K562 (cell line): ENCODE measurements around the gene NEURL2. TPM values are rescaled to one million over a fixed set of nuclear protein-coding genes. Genes with fewer than 3 reads are reported as not detected.

Experiments
- BDP1 ChIP-seq: IDR thresholded peaks from 3 replicates; pipeline ENCODE4 v1.6.1; 2011; ENCODE audit not compliant: insufficient read length, insufficient read depth
- CEBPZ ChIP-seq: fragments of 150-350 bp; IDR thresholded peaks from 2 replicates; pipeline ENCODE4 v1.6.1; 2014; ENCODE audit warnings: low read depth, mild to moderate bottlenecking, low read length, borderline replicate concordance
- CREBBP ChIP-seq: IDR thresholded peaks from one replicate; pipeline ENCODE4 v1.6.1; 2012; ENCODE audit warnings: low read depth, mild to moderate bottlenecking, control low read depth, inconsistent platforms, low read length
- DNMT1 ChIP-seq: fragments of 450-650 bp; IDR thresholded peaks from 2 replicates; pipeline ENCODE4 v1.6.1; 2016; ENCODE audit warnings: antibody characterized with exemption, mild to moderate bottlenecking
- ELF1 ChIP-seq: fragments of 200-800 bp; sonication (Bioruptor generic); IDR thresholded peaks from 2 replicates; pipeline ENCODE4 v1.6.1; 2016; ENCODE audit warnings: missing genetic modification characterization, missing compliant biosample characterization
- ETS2 ChIP-seq: IDR thresholded peaks from 2 replicates; pipeline ENCODE4 v1.6.1; 2016; ENCODE audit warnings: borderline replicate concordance, missing genetic modification characterization, mild to moderate bottlenecking, moderate library complexity, missing compliant biosample characterization; ENCODE audit not compliant: poor library complexity, severe bottlenecking
- GATA2 ChIP-seq: sonication (generic); formaldehyde crosslinking; IDR thresholded peaks from 2 replicates; pipeline ENCODE4 v1.4.0; 2020; ENCODE audit warnings: mild to moderate bottlenecking, missing genetic modification reagents
- MECOM ChIP-seq: fragments of 250-450 bp; sonication (Bioruptor Pico); IDR thresholded peaks from 2 replicates; pipeline ENCODE4 v1.8.0; 2022; ENCODE audit warnings: inconsistent platforms
- PTRF ChIP-seq: fragments of 450-650 bp; IDR thresholded peaks from 2 replicates; pipeline ENCODE4 v1.6.1; 2016; ENCODE audit warnings: mild to moderate bottlenecking, missing genetic modification characterization, missing compliant biosample characterization
- STAT5B ChIP-seq: fragments of 250-450 bp; sonication (Bioruptor Pico); IDR thresholded peaks from 2 replicates; pipeline ENCODE4 v1.8.0; 2021; ENCODE audit warnings: mild to moderate bottlenecking, inconsistent platforms
- TGIF2 ChIP-seq: sonication (generic); formaldehyde crosslinking; IDR thresholded peaks from 2 replicates; pipeline ENCODE4 v1.8.1; 2022; ENCODE audit warnings: mild to moderate bottlenecking, missing genetic modification reagents, moderate library complexity
- TRIM28 ChIP-seq: fragments of 450-650 bp; IDR thresholded peaks from 2 replicates; pipeline ENCODE4 v1.6.1; 2017
- ZBTB17 ChIP-seq: fragments of 450-650 bp; formaldehyde crosslinking; IDR thresholded peaks from 2 replicates; pipeline ENCODE4 v1.4.0; 2020; ENCODE audit warnings: mild to moderate bottlenecking
- ZNF23 ChIP-seq: fragments of 250-450 bp; sonication (Bioruptor Pico); IDR thresholded peaks from 2 replicates; pipeline ENCODE4 v1.4.0; 2020; ENCODE audit warnings: mild to moderate bottlenecking
- ZNF431 ChIP-seq: sonication (generic); formaldehyde crosslinking; IDR thresholded peaks from 2 replicates; pipeline ENCODE4 v1.8.0; 2022; ENCODE audit warnings: mild to moderate bottlenecking, missing genetic modification reagents
- ZNF518B ChIP-seq: fragments of 250-450 bp; sonication (Bioruptor Pico); IDR thresholded peaks from 2 replicates; pipeline ENCODE4 v1.5.0; 2021; ENCODE audit warnings: mild to moderate bottlenecking, moderate library complexity
- ZNF696 ChIP-seq: fragments of 250-450 bp; sonication (Bioruptor Pico); conservative IDR thresholded peaks from 2 replicates; pipeline ENCODE4 v1.4.0; 2020; ENCODE audit warnings: mild to moderate bottlenecking, moderate library complexity
- polyA plus RNA-seq, 8 experiments: library from polyadenylated mRNA; depleted of rRNA in 4 of 8; stranded (reverse) in 5 of 8; unstranded in 3 of 8; fragments of >200 nt; fragmentation: Nextera tagmentation in 2 of 8; fragmentation: Illumina TruSeq in 1 of 8; extraction: Ambion mirVana in 2 of 8; extraction: Trizol in 1 of 8; gene quantifications; 2 replicates each; pipeline versions ENCODE4 v1.2.1 to v1.2.3, GENCODE V29; 2011 to 2014; ENCODE audit warnings: inconsistent platforms in 1 of 8, missing spikeins in 1 of 8
- total RNA-seq, 7 experiments: library from RNA; depleted of rRNA in 6 of 7; stranded (reverse); fragments of >200 nt in 6 of 7; fragmentation: Illumina TruSeq in 2 of 7; extraction: Trizol in 2 of 7; gene quantifications; 2 replicates each; pipeline versions ENCODE4 v1.2.1 to v1.2.3, GENCODE V29; 2011 to 2021; ENCODE audit warnings: low replicate concordance in 1 of 7
- TF ChIP-seq, protein P1 (sequence below): fragments of 250-450 bp; sonication (Bioruptor Pico); IDR thresholded peaks from 2 replicates; pipeline ENCODE4 v1.9.0; 2021; ENCODE audit warnings: mild to moderate bottlenecking, inconsistent platforms
- TF ChIP-seq, protein P2 (sequence below): fragments of 250-450 bp; sonication (Bioruptor Pico); IDR thresholded peaks from 2 replicates; pipeline ENCODE4 v1.8.0; 2022; ENCODE audit warnings: moderate library complexity, mild to moderate bottlenecking, inconsistent platforms

The NEURL2 gene
- total and polyA plus RNA-seq, 9 of the 15 experiments (the other 6 are each of a cell fraction or from before 2014, with no cell fraction given) = 0.22 to 1.9 (median 0.50) TPM; not detected in 1

DNA sequence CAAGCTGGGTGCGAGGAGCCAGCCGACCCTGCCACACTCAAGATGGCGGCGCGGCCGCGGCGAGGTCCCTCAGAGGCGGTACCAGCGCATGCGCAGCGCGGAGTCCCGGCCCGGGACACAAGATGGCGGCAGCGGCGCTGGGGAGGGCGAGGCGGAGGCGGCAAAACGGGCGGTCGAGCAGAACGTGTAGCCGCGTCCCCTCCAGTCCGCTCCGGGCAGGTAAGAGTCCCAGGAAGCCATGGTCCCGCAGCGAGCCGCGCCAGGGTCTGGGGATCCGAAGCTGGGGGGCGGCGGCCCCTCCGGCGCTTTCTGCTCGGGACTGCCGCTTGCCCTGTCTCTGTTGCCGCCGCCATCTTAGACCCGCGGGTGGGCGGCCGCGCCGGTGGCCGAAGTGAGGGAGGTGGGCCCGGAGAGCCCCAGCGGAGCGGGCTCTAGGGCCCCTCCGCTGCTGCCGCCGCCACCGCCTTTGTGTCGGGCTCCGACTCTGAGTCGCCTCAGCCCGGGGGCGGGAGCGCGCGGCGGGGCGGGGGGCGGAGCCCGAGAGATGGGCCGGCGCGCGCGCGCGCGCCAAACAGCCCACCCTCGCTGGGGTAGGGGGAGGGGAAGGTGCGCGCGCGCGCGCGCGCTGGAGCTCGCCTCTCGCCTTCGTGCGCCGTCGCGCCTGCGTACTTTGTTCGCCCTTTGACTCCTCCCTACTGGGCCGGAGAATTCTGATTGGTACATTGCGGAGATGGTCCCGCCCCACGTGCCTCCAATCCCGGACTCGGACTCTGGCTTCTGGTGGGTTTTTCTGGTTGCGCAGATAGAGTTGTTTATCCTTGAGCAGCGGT lies 43.8 kb upstream of the NEURL2 start, which contains the start of gene PCIF1 (continued):
- TF ChIP-seq, protein P1, sequence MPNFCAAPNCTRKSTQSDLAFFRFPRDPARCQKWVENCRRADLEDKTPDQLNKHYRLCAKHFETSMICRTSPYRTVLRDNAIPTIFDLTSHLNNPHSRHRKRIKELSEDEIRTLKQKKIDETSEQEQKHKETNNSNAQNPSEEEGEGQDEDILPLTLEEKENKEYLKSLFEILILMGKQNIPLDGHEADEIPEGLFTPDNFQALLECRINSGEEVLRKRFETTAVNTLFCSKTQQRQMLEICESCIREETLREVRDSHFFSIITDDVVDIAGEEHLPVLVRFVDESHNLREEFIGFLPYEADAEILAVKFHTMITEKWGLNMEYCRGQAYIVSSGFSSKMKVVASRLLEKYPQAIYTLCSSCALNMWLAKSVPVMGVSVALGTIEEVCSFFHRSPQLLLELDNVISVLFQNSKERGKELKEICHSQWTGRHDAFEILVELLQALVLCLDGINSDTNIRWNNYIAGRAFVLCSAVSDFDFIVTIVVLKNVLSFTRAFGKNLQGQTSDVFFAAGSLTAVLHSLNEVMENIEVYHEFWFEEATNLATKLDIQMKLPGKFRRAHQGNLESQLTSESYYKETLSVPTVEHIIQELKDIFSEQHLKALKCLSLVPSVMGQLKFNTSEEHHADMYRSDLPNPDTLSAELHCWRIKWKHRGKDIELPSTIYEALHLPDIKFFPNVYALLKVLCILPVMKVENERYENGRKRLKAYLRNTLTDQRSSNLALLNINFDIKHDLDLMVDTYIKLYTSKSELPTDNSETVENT (CRISPR knock-in tag) = peak; percentile 94
- TF ChIP-seq ETS2 (no peak), ZNF696 (CRISPR knock-in tag) (no peak), ZBTB17 (peak; percentile 55; the same call in 1 of the 2 replicates), PTRF (tag) (no peak), ZNF518B (CRISPR knock-in tag) (no peak), ZNF431 (CRISPR knock-in tag) (peak; percentile 37; the same call in 1 of the 2 replicates), GATA2 (CRISPR knock-in tag) (no peak), TRIM28 (0 out of 2 replicates have a peak, but pooled peaks have one; percentile 11), ELF1 (tag) (no peak), DNMT1 (no peak), MECOM (CRISPR knock-in tag) (no peak), CEBPZ (no peak), ZNF23 (CRISPR knock-in tag) (no peak), CREBBP (no peak), BDP1 (no peak), STAT5B (CRISPR knock-in tag) (no peak), TGIF2 (CRISPR knock-in tag) (0 out of 2 replicates have a peak, but pooled peaks have one; percentile 73)
- TF ChIP-seq, protein P2, sequence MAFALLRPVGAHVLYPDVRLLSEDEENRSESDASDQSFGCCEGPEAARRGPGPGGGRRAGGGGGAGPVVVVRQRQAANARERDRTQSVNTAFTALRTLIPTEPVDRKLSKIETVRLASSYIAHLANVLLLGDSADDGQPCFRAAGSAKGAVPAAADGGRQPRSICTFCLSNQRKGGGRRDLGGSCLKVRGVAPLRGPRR (CRISPR knock-in tag) = no peak
